HUDEP-2 (cell line): ENCODE data around the gene CARS1.

Experiments used
- DNase-seq, 76 experiments: peaks; one replicate each; lab custom pipeline; 2025; ENCODE audit not compliant: unreplicated experiment in 76 of 76; lab: John Stamatoyannopoulos, UW

The CARS1 gene

GRCh38 chr11:3041699-3042441 is 15.4 kb downstream of the CARS1 start:
- no peak for DNase-seq

GRCh38 chr11:3040881-3041280 is 16.3 kb downstream of the CARS1 start:
- no peak for DNase-seq

DNA sequence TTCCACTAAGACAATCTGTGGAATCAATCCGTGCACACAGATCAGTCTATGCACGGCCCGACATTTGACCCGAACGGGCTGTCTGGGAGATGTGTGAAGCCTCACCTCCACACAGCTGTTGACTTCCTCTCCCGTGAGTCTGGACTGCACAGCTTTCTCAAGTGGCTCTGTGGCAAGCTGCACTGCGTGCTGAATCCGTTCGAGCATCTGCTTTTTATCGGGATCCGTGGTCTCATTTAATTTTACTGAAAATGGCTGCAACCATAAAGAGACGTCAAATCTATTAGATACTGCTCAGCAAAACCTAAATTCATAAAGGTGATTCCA is 19.3 kb downstream of the CARS1 start:
- peak in 1 of 76 experiments; percentile 4 for DNase-seq

DNA sequence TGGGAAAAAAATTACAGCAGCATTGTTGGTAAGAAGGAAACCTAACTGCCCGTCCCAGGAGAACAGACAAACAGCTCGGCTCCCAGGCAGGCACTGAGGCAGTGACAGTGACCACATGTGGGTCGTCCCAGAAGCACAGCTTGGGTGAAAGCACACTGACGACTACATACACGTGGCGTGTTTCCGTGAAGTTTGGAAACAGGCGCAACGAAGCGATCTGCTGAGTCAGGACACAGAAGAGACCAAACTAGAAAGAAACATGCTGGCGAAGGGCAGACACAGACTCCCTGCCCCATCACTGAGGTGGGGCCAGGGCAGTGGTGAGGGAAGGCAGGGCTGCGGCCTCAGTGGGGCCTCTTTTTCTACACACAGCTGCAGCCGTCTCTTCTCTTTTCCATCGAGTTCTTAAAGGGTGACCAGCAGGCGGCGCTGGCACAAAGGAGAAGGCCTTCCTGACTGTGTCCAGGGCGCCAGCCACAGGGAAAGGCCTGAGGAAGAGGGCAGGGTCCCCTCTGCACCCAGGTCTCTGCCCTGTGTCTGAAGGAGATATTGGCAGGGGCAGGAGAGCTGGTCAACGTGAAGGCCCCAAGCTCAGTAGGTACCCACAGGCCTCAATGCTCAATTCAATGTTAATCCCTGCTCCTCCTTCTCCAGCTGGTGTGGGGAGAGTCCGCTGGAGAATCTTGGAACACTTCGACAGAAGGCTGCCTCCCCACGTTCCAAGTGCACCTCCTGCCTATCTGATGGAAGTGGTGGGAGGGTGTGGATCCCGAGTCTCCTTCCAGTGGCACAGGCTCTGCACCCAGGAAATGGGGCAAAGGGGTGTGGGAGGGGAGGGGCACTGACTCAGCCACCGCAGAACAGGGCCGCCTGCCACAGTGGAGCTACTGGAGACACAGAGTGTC is 19.9 kb downstream of the CARS1 start:
- peak in 58 of 76 experiments; percentile 7 to 64 (median 34) for DNase-seq

DNA sequence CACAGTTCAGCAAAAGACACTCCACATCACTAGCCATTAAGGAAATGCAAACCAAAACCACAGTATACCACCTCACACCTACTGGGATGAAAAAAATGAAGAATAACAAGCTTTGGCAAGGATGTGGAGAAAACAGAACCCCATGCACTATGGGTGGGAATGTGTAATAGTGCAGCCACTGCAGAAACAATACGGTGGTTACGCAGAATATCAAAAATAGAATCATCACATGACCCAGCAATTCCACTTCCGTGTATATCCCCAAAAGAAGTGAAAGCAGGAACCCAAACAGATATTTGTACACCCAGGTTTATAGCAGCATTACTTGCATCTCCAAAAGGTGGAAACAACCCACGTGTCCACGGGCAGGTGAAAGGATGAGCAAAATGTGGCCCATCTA is 20.8 kb downstream of the CARS1 start:
- no peak for DNase-seq

DNA sequence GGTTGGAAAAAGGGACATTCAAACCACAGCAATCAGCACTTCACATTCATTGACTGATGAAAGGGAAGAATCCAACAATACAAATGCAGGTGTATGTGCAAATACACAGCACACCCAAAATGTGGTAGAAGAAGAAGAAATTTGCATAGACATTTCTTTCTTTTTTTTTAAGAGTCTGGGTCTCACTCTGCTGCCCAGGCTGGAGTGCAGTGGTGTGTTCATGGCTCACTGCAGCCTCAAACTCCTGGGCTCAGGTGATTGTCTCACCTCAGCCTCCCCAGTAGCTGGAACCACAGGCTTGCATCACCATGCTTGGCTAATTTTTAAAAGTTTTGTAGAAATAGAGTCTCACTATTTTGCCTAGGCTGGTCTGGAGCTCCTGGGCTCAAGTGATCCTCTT is 21.9 kb downstream of the CARS1 start:
- DNase-seq: no peak

DNA sequence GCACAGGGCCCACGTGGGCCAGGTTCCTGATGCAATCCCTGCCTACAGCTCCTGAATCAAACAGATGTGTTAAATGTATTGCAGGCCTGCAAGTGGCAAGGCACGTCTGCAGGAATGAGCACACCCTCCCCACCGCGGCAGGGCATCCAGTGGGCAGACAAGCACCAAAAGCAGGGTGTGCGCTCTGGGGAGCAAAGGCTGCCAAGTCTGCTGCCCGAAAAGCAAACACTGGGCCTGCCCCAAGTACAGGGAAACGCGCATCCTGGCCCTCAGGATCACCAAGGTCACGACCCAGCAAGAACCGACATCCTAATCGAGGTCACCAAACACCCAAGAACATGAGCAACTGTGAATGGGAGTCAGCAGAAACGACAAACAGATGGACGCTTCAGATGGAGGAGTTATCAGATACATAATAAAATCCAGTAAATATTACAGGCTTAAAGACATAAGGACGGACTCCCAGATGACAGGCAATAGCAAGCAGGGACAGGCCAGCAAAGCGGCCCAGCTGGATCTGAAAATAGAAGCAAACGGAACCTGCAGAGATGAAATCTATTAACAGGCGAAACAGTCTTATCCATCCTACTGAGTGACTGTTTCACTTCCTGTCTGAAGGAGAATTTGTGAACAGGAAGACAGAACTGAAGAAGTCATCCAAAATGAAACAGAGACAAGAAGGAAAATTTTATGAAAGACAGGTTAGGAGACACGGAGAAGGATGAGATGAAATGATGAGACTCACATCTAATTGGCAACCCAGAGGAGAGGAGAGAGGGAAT is 26.7 kb downstream of the CARS1 start:
- DNase-seq: no peak

DNA sequence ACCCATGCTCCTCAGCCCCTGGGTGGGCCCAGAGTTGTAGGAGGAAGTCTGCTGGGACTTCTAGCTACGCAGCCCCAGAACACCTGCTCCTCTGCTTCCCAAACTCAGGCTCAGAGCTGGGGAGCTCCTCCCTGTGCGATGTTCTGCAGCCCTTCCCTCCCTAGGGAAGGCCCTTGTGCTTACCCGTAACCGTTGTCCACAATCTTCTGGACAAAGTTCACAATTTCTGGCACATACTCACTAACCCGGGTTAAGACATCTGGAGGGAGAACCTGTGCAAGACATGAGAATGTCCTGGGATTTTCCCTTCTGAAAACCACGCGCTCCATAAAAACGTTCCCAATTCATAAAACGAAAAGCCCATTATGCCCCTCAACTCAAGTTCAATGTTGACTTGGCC is 28.4 kb downstream of the CARS1 start:
- DNase-seq: no peak

GRCh38 chr11:3026803-3027202 is 30.4 kb downstream of the CARS1 start:
- no peak for DNase-seq

DNA sequence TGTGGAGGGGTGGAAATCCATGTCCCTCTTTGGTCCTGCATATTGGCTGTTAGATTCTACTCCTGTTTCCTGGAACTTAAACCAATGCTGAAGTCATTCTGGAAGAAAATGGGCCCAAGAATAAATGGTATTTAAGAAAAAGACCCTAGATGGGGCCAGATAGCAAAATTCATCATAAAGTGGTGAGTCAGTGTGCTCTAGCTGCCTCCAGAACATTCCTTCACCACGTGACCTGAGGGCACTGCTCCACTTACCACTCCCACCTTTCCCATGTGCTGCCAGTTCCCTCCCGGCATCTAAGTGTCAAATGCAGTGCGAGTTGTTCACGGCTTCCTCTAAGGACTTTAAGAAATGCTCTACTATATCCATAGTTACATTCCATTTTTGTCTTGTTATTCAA is 34.2 kb downstream of the CARS1 start:
- no peak for DNase-seq

GRCh38 chr11:3022300-3022967 is 34.8 kb downstream of the CARS1 start:
- DNase-seq: no peak

- peak in 25 of 76 experiments; percentile 2 to 46 (median 22) for DNase-seq
These were observed 36.1 kb downstream of the CARS1 start for GRCh38 chr11:3021125-3021524.

DNA sequence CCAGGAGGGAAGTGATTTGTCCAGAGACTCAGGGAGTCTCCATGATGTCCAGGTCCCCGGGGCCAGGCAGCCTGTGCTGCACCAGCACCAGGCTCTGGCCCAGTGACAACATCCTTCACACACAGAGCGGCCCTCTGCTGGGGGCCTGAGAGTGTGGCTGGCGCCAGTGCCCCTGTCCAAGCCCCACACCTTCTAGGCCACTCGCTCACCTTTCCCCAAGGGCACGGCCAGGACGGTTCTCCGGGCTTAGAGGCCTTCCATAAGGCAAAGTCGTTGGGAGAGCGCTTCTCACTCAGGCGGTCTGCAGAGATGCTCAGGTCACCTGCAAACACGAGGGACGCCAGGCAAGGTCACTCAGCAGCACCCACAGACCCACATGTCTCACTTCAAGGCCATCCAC is 37.2 kb downstream of the CARS1 start:
- no peak for DNase-seq

DNA sequence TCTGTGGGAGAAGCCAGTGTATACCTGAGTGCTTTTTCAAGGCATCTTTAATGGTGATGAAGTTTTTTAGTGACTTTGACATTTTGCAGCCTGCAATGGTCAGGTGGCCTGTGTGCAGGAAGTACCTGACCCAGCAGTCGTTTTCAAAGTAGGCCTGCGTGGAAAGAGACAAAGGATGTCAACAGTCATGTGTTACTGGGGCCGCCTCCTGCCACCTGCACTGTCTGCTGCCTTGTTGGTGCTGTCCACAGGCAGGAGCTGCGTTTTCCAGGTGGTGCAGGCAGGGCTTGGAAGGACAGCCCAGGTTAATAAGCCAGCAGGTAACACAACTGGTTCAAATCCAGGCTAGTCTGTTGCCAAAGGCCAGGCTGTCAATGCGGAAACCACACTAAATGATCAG is 38.6 kb downstream of the CARS1 start:
- DNase-seq: no peak

GRCh38 chr11:3016861-3017260 is 40.4 kb downstream of the CARS1 start:
- no peak for DNase-seq

DNA sequence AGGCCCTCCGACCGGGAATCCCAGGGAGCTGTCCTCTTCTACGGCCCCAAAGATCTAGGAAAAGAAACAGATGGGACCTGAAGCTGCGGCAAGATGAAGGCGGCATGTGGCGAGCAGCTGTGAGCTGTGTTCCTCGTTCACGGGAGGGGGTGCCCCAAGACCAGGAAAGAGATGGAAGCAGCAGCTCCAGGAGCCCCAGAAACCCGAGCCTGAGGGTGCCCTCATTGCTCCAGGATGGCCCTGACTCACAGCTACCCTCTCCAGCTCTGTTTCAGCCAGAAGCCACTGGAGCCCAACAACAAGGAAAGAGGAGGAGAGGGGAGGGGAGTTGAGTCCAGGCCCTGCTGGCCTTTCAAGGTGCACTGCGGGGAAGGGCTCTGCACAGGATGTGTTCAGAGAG is 41.4 kb downstream of the CARS1 start:
- no peak for DNase-seq

- no peak for DNase-seq
These were observed 42.3 kb downstream of the CARS1 start for GRCh38 chr11:3014943-3015342.

GRCh38 chr11:3014057-3014938 is 42.9 kb downstream of the CARS1 start:
- no peak for DNase-seq

GRCh38 chr11:3011891-3012885 is 45.0 kb downstream of the CARS1 start:
- no peak for DNase-seq
